Endothelial cell of umbilical vein (primary cell): ENCODE results near the gene CNN2. TPM values are rescaled to one million over a fixed set of nuclear protein-coding genes. Genes with fewer than 3 reads are reported as not detected.

ENCODE experiments used
- BruUV-seq: library from RNA; stranded (reverse); fragments of 400-500 nt; replicated peaks from 2 replicates; lab custom pipeline; 2021; lab: Mats Ljungman, UMichigan
- CTCF ChIA-PET: fragments of 300-600, 350-600 bp; sonication (Branson Sonifier 250); formaldehyde crosslinking; loops from one replicate; lab custom pipeline; 2021; ENCODE audit warnings: antibody characterized with exemption, inconsistent platforms; lab: Charles Lee
- POLR2A ChIA-PET: fragments of 300-600, 350-600 bp; sonication (Branson Sonifier 250); formaldehyde crosslinking; loops from one replicate; lab custom pipeline; 2021; ENCODE audit warnings: antibody characterized with exemption, inconsistent platforms; lab: Charles Lee
- DNase-seq: peaks from one replicate; pipeline ENCODE4 v3.0.0-alpha.2; 2011; ENCODE audit warnings: low read depth, low spot score
- FAIRE-seq: peaks from 2 replicates; lab custom pipeline; 2011; peaks lifted over from hg19 to GRCh38; lab: Jason Lieb, UNC
- H2AFZ ChIP-seq: 2 replicates; pipeline ENCODE4 v1.6.0; 2012; ENCODE audit warnings: low read depth, low read length, control low read depth, inconsistent platforms
- H3K27ac ChIP-seq: 2 replicates; pipeline ENCODE4 v1.5.1; 2011; ENCODE audit warnings: low read depth, mild to moderate bottlenecking, control low read depth, low read length, moderate library complexity; ENCODE audit not compliant: insufficient read depth
- H3K27me3 ChIP-seq, 2 experiments: 2 replicates each; pipeline versions ENCODE4 v1.6.0 to v1.6.1; 2011; ENCODE audit warnings: low read length in 2 of 2, mixed read lengths in 1 of 2; ENCODE audit not compliant: control insufficient read depth in 2 of 2, insufficient read depth in 2 of 2
- H3K36me3 ChIP-seq, 2 experiments: 2 replicates in 1 of 2; 3 replicates in 1 of 2; pipeline ENCODE4 v1.5.1; 2011; ENCODE audit warnings: low read length in 2 of 2, mild to moderate bottlenecking in 1 of 2, moderate library complexity in 1 of 2; ENCODE audit not compliant: control insufficient read depth in 2 of 2, insufficient read depth in 2 of 2; ENCODE audit errors: extremely low read depth in 1 of 2
- H3K4me1 ChIP-seq: 3 replicates; pipeline ENCODE4 v1.5.1; 2011; ENCODE audit warnings: mild to moderate bottlenecking, low read length; ENCODE audit not compliant: control insufficient read depth, insufficient read depth; ENCODE audit errors: extremely low read depth
- H3K4me2 ChIP-seq: 2 replicates; pipeline ENCODE4 v1.6.1; 2011; ENCODE audit warnings: low read length, control low read depth, mixed read lengths; ENCODE audit not compliant: insufficient read depth
- H3K4me3 ChIP-seq, 3 experiments: fragments of 200-600 bp in 1 of 3; sonication (generic), shearing (Covaris generic) in 1 of 3; replicated peaks in 1 of 3; 2 replicates each; pipeline ENCODE4 v1.5.1; 2011 to 2016; ENCODE audit warnings: control low read depth in 3 of 3, low read length in 3 of 3, mild to moderate bottlenecking in 2 of 3, inconsistent platforms in 1 of 3, low read depth in 1 of 3, moderate library complexity in 1 of 3; ENCODE audit not compliant: insufficient read depth in 1 of 3
- H3K79me2 ChIP-seq: 2 replicates; pipeline ENCODE4 v1.6.0; 2012; ENCODE audit warnings: low read length, inconsistent platforms; ENCODE audit not compliant: control insufficient read depth, insufficient read depth
- H3K9ac ChIP-seq: replicated peaks from 2 replicates; pipeline ENCODE3; 2011; ENCODE audit warnings: low read length, control low read depth; ENCODE audit not compliant: insufficient read depth; ENCODE audit errors: extremely low read depth
- H3K9me1 ChIP-seq: replicated peaks from 3 replicates; pipeline ENCODE4 v1.6.0; 2011; ENCODE audit warnings: mild to moderate bottlenecking, low read length; ENCODE audit not compliant: control insufficient read depth, insufficient read depth; ENCODE audit errors: extremely low read depth
- H3K9me3 ChIP-seq: replicated peaks from 2 replicates; pipeline ENCODE4 v1.5.1; 2012; ENCODE audit warnings: low read length, inconsistent platforms; ENCODE audit not compliant: control insufficient read depth, insufficient read depth
- H4K20me1 ChIP-seq: replicated peaks from 2 replicates; pipeline ENCODE3; 2011; ENCODE audit warnings: mild to moderate bottlenecking, low read length; ENCODE audit not compliant: control insufficient read depth, insufficient read depth; ENCODE audit errors: extremely low read depth
- EZH2 ChIP-seq: IDR thresholded peaks from 2 replicates; pipeline ENCODE4 v1.6.1; 2012; ENCODE audit warnings: borderline replicate concordance, low read depth, mild to moderate bottlenecking, moderate library complexity, low read length, inconsistent platforms; ENCODE audit not compliant: severe bottlenecking
- FOS ChIP-seq: IDR thresholded peaks from 2 replicates; pipeline ENCODE4 v1.6.1; 2011; ENCODE audit warnings: mild to moderate bottlenecking, low read length, moderate library complexity, borderline replicate concordance; ENCODE audit not compliant: insufficient read depth
- GATA2 ChIP-seq: IDR thresholded peaks from 2 replicates; pipeline ENCODE4 v1.7.0; 2011; ENCODE audit warnings: low read depth, mild to moderate bottlenecking, moderate library complexity, mixed read lengths, low read length; ENCODE audit not compliant: insufficient read length, insufficient read depth
- JUN ChIP-seq: IDR thresholded peaks from 2 replicates; pipeline ENCODE4 v1.6.1; 2011; ENCODE audit warnings: borderline replicate concordance, low read depth; ENCODE audit not compliant: insufficient read length, insufficient read depth
- MAX ChIP-seq: IDR thresholded peaks from 2 replicates; pipeline ENCODE4 v1.6.1; 2011; ENCODE audit not compliant: insufficient read depth, insufficient read length
- MYC ChIP-seq: IDR thresholded peaks from one replicate; pipeline ENCODE4 v1.6.1; 2011; ENCODE audit warnings: mild to moderate bottlenecking, low read depth, low read length
- POLR2A ChIP-seq: IDR thresholded peaks from 2 replicates; pipeline ENCODE4 v1.6.1; 2012; ENCODE audit warnings: low read depth, mild to moderate bottlenecking, control low read depth, low read length
- POLR2AphosphoS5 ChIP-seq: IDR thresholded peaks from 2 replicates; pipeline ENCODE4 v1.6.1; 2012; ENCODE audit warnings: low read depth, mild to moderate bottlenecking, control low read depth, low read length, moderate library complexity; ENCODE audit not compliant: insufficient read depth
- dilution Hi-C: fragments of 300-500 bp; cut with MboI; formaldehyde crosslinking; loops from one replicate; pipeline ENCODE4 v1.15.0; 2019; ENCODE audit warnings: low sequenced_read_pairs; ENCODE audit not compliant: extremely low pct_ligation_motif_present
- intact Hi-C: fragments of 100-400 bp; cut with micrococcal nuclease; formaldehyde crosslinking; loops from one replicate; pipeline ENCODE4 v1.10.0; 2022
- polyA plus RNA-seq, 4 experiments: library from polyadenylated mRNA; depleted of rRNA in 3 of 4; stranded (reverse) in 3 of 4; unstranded in 1 of 4; fragments of >200 nt; gene quantifications; 2 replicates each; pipeline versions ENCODE4 v1.2.1 to v1.2.3, GENCODE V29; 2011 to 2012; ENCODE audit warnings: missing spikeins in 1 of 4
- total RNA-seq: library from RNA; stranded (reverse); gene quantifications from 2 replicates; pipeline ENCODE4 v1.2.3, GENCODE V29; 2021
- TF ChIP-seq, protein P1 (sequence below), 2 donors: IDR thresholded peaks; 1 replicate in 1 of 2; 2 replicates in 1 of 2; pipeline ENCODE4 v1.5.1; 2011; ENCODE audit warnings: low read length in 2 of 2, mild to moderate bottlenecking in 2 of 2, moderate library complexity in 2 of 2, control low read depth in 1 of 2, inconsistent platforms in 1 of 2, low read depth in 1 of 2; ENCODE audit not compliant: insufficient read depth in 1 of 2; ENCODE audit errors: extremely low read depth in 1 of 2

The CNN2 gene
- total and polyA plus RNA-seq, 2 donors (not counting 3 experiments of a cell fraction or from before 2014, with no cell fraction given): 207 to 286 TPM

GRCh38 chr19:1019980-1020867 lies 6.2 kb upstream of the CNN2 start:
- no peaks in the 10 kb centered on the region for H3K9me3 ChIP-seq
- peak overlapping the region; percentile 93 for H3K9ac ChIP-seq
- peak overlapping the region; percentile 95 for H3K27ac ChIP-seq
- intact Hi-C loops (loop anchor here (2.0 to 5.0 kb wide), 2 partner anchors 19 to 162 kb away; partner anchors contain the start of gene GRIN3B), dilution Hi-C loops (no loop called here)
- no peaks in the 10 kb centered on the region for H3K27me3 ChIP-seq
- H3K4me3 ChIP-seq: peak overlapping the region; percentile 80 to 90 (median 88)
- no peak for TF ChIP-seq MYC
- no peak for TF ChIP-seq GATA2
- no peak for TF ChIP-seq FOS
- TF ChIP-seq POLR2AphosphoS5: no peak
- no peak for TF ChIP-seq MAX
- no peak for TF ChIP-seq EZH2
- TF ChIP-seq POLR2A: no peak
- no peak for TF ChIP-seq JUN
- TF ChIP-seq, protein P1, sequence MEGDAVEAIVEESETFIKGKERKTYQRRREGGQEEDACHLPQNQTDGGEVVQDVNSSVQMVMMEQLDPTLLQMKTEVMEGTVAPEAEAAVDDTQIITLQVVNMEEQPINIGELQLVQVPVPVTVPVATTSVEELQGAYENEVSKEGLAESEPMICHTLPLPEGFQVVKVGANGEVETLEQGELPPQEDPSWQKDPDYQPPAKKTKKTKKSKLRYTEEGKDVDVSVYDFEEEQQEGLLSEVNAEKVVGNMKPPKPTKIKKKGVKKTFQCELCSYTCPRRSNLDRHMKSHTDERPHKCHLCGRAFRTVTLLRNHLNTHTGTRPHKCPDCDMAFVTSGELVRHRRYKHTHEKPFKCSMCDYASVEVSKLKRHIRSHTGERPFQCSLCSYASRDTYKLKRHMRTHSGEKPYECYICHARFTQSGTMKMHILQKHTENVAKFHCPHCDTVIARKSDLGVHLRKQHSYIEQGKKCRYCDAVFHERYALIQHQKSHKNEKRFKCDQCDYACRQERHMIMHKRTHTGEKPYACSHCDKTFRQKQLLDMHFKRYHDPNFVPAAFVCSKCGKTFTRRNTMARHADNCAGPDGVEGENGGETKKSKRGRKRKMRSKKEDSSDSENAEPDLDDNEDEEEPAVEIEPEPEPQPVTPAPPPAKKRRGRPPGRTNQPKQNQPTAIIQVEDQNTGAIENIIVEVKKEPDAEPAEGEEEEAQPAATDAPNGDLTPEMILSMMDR (IDR thresholded peaks at IDR 0.05; ENCODE audit: extremely low read depth in 1 of 2, insufficient read depth in 1 of 2, low read depth in 1 of 2, low read length in 2 of 2): no peak
- FAIRE-seq: peak; percentile 38
- peak overlapping the region; percentile 86 for H3K4me2 ChIP-seq
- no peaks in the 10 kb centered on the region for H3K9me1 ChIP-seq
- TSS peak; percentile 48 for BruUV-seq
- no peaks in the 10 kb centered on the region for H4K20me1 ChIP-seq
- peaks cover 57% of the 10 kb centered on the region for H3K79me2 ChIP-seq
- H2AFZ ChIP-seq: peak overlapping the region; percentile 19
- DNase-seq: peak; percentile 30
- peaks cover 40% of the 10 kb centered on the region for H3K4me1 ChIP-seq
- no peaks in the 10 kb centered on the region for H3K36me3 ChIP-seq
- ChIA-PET CTCF (interaction anchor here (0.6 kb wide), 1 partner anchor 84 kb away, joined by 3 read pairs; no protein-coding TSS in a partner anchor), POLR2A (interaction anchor here (0.6 kb wide), 1 partner anchor 12 kb away, joined by 3 read pairs; no protein-coding TSS in a partner anchor)
